ENCODE results near the gene MGAT5.

Gene MGAT5

DNA sequence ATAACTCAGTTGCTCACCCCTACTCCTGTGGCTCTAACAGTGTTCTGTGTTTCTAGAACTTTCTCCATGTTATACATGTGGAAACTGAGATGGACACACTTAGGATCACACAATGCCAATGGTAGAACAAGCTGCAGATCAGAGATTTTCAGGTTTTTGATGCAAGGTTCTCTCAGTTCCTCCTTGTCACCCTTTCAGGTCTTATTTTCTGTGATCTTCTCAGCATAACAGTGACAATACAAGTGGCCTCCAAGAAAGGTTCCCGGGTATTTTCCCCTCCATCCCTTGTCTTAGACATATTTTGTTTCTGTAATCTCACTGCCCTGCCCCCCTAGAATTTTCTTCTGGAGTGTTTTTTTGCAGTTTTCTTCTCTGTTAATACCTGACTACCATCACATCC is 6.2 kb upstream of the MGAT5 start:
- Histone ChIP-seq H3K4me3 (IDR thresholded peaks at IDR 0.05; ENCODE audit: insufficient read depth, low read depth, low read length) (no peak overlapping the region), H4K20me1 (ENCODE audit: insufficient read depth) (peaks cover 16% of the 10 kb centered on the region), H3K27me3 (ENCODE audit: insufficient read depth, low read depth) (no peaks in the 10 kb centered on the region), H3K36me3 (ENCODE audit: insufficient read depth) (no peaks in the 10 kb centered on the region), H3K27ac (no peak overlapping the region), H3K4me1 (ENCODE audit: low read depth, poor library complexity, severe bottlenecking) (peaks cover 85% of the 10 kb centered on the region), H3K9ac (no peak overlapping the region), H3K79me2 (ENCODE audit: insufficient read depth, low read depth) (peaks cover 41% of the 10 kb centered on the region), H2AFZ (ENCODE audit: low read depth) (no peak overlapping the region), H3K4me2 (no peak overlapping the region)
- no peak for TF ChIP-seq CTCF (conservative IDR thresholded peaks at IDR 0.05; ENCODE audit: low read depth, low read length)

GRCh38 chr2:134248913-134249312 is 5.0 kb upstream of the MGAT5 start:
- Histone ChIP-seq H3K79me2 (ENCODE audit: insufficient read depth, low read depth) (peaks cover 41% of the 10 kb centered on the region), H3K4me2 (no peak overlapping the region), H4K20me1 (ENCODE audit: insufficient read depth) (peaks cover 25% of the 10 kb centered on the region)

DNA sequence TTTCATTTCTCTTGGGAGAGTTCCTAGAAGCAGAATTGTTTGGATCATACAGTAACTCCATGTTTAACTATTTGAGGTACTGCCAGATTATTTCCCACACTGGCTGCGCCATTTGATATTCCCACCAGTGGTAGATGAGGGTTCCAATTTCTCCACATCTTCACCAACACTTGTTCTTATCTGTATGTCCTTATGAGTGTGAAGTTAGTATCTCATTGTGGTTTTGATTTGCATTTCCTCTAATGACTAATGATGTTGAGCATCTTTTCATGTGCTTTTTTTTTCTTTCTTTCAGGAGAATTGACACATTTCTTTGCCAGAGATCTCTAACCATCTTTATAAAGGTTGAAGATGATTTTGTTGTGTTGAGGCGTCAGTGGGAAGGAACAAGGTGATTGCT is 4.1 kb upstream of the MGAT5 start:
- Histone ChIP-seq H3K9ac (no peak overlapping the region), H3K27ac (no peak overlapping the region), H3K4me1 (ENCODE audit: low read depth, poor library complexity, severe bottlenecking) (peaks cover 83% of the 10 kb centered on the region), H3K4me2 (no peak overlapping the region), H3K27me3 (ENCODE audit: insufficient read depth, low read depth) (no peaks in the 10 kb centered on the region), H3K79me2 (ENCODE audit: insufficient read depth, low read depth) (peaks cover 41% of the 10 kb centered on the region), H2AFZ (ENCODE audit: low read depth) (no peak overlapping the region), H4K20me1 (ENCODE audit: insufficient read depth) (peaks cover 33% of the 10 kb centered on the region), H3K4me3 (IDR thresholded peaks at IDR 0.05; ENCODE audit: insufficient read depth, low read depth, low read length) (no peak overlapping the region), H3K36me3 (ENCODE audit: insufficient read depth) (no peaks in the 10 kb centered on the region)
- TF ChIP-seq CTCF (conservative IDR thresholded peaks at IDR 0.05; ENCODE audit: low read depth, low read length), result no peak

More at GRCh38 chr2:134248913-134249312, 5.0 kb upstream of the MGAT5 start:
- no peak for TF ChIP-seq CTCF (conservative IDR thresholded peaks at IDR 0.05; ENCODE audit: low read depth, low read length)
- H3K4me1 ChIP-seq (ENCODE audit: low read depth, poor library complexity, severe bottlenecking), result peaks cover 85% of the 10 kb centered on the region
- no peaks in the 10 kb centered on the region for H3K36me3 ChIP-seq (ENCODE audit: insufficient read depth)
- H3K4me3 ChIP-seq (IDR thresholded peaks at IDR 0.05; ENCODE audit: insufficient read depth, low read depth, low read length), result no peak overlapping the region
- H3K27me3 ChIP-seq (ENCODE audit: insufficient read depth, low read depth), result no peaks in the 10 kb centered on the region
- no peak overlapping the region for H3K9ac ChIP-seq
- H3K27ac ChIP-seq, result no peak overlapping the region
- no peak overlapping the region for H2AFZ ChIP-seq (ENCODE audit: low read depth)

DNA sequence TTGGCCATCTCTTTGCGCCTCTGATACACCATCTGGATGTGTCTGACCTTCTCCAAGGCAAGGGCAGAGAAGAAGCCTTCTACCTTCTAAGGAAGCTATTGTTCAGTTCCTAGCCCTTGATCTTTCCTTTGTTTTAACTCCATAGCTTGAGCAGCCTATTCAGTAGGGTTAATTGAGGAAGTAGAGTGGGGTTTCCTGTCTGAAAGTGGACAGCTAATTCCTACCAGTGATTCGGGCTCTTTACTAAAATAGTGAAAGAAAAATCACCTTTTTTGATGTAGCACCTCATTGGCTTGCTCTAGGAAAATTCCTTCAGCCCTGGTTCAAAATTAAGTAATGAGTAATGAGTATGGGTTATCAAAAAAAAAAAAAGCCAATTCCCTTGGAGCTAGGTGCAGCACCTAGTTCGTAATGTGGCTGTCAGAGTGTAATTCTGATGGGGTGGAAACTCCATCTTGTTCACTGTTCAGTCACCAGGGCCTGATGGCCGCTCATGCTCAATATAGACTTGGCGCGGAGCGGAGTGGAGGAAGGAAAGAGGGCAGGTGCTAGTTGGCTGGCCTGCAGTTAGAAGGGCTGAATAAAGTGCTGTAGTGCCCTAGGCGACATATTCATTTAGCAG is 2.9 kb upstream of the MGAT5 start:
- Histone ChIP-seq H2AFZ (ENCODE audit: low read depth) (no peak overlapping the region), H3K27ac (no peak overlapping the region), H3K79me2 (ENCODE audit: insufficient read depth, low read depth) (peaks cover 34% of the 10 kb centered on the region), H3K27me3 (ENCODE audit: insufficient read depth, low read depth) (no peaks in the 10 kb centered on the region), H3K9ac (no peak overlapping the region), H3K4me3 (IDR thresholded peaks at IDR 0.05; ENCODE audit: insufficient read depth, low read depth, low read length) (no peak overlapping the region), H3K4me1 (ENCODE audit: low read depth, poor library complexity, severe bottlenecking) (peaks cover 73% of the 10 kb centered on the region), H3K4me2 (no peak overlapping the region), H4K20me1 (ENCODE audit: insufficient read depth) (peaks cover 38% of the 10 kb centered on the region), H3K36me3 (ENCODE audit: insufficient read depth) (no peaks in the 10 kb centered on the region)
- TF ChIP-seq CTCF (conservative IDR thresholded peaks at IDR 0.05; ENCODE audit: low read depth, low read length), result no peak
